ENCODE data around the gene NINJ1.

DNA sequence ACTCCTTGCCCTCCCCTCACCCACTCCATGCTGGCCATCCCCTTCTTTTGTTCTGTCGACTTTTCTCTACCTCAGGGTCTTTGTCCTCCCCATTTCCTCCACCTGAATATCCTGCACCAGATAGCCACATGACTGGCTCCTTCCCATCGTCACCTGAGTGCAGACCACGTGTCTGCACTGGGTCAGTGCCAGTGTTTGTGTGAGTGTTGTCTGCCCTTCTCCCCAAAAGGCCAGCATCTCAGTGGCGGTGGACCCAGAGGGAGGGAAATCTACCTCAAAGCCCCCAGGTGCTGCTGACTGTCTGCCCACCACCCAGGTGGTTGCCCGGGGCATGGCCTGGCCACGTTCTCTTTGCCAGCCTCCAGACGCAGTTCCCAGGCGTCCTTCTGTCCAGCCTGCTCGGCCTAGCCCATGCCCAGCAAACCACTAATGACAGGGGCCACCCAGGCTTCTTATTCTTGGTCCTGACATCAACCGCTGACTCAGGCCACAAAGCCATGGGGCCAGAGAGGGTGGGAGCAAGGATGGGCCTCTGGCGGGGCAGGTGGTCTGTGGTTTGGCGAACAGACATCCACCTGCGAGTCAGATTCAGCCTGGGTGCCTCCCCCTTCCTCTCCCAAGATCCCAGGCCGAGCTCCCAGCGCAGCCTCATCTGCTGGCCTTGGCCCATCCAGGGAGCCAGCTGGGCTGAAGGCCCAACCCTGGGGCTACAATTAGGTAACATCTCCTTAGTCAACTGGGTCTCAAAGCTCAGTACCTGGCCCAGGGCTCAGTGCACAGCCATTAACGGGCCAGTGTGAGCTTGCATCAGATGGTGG, 5.5 kb upstream of the NINJ1 start:
- TF ChIP-seq CEBPB (IDR thresholded peaks at IDR 0.05; ENCODE audit: low read depth, low read length) (no peak), CHD1 (IDR thresholded peaks at IDR 0.05; ENCODE audit: low read depth, low read length) (no peak), NFE2L2 (IDR thresholded peaks at IDR 0.05; ENCODE audit: low read depth, low read length) (no peak), MAFK (IDR thresholded peaks at IDR 0.05; ENCODE audit: low read depth, low read length) (no peak), POLR2A (IDR thresholded peaks at IDR 0.05; ENCODE audit: low read depth, low read length) (no peak), MAZ (IDR thresholded peaks at IDR 0.05; ENCODE audit: borderline replicate concordance, low read depth, low read length) (no peak), RAD21 (IDR thresholded peaks at IDR 0.05; ENCODE audit: low read length) (no peak), SMC3 (IDR thresholded peaks at IDR 0.05; ENCODE audit: low read depth, low read length) (no peak)
- TF ChIP-seq, protein P1, sequence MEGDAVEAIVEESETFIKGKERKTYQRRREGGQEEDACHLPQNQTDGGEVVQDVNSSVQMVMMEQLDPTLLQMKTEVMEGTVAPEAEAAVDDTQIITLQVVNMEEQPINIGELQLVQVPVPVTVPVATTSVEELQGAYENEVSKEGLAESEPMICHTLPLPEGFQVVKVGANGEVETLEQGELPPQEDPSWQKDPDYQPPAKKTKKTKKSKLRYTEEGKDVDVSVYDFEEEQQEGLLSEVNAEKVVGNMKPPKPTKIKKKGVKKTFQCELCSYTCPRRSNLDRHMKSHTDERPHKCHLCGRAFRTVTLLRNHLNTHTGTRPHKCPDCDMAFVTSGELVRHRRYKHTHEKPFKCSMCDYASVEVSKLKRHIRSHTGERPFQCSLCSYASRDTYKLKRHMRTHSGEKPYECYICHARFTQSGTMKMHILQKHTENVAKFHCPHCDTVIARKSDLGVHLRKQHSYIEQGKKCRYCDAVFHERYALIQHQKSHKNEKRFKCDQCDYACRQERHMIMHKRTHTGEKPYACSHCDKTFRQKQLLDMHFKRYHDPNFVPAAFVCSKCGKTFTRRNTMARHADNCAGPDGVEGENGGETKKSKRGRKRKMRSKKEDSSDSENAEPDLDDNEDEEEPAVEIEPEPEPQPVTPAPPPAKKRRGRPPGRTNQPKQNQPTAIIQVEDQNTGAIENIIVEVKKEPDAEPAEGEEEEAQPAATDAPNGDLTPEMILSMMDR (conservative IDR thresholded peaks at IDR 0.05; ENCODE audit: low read depth, low read length): no peak
- TF ChIP-seq, protein P2, sequence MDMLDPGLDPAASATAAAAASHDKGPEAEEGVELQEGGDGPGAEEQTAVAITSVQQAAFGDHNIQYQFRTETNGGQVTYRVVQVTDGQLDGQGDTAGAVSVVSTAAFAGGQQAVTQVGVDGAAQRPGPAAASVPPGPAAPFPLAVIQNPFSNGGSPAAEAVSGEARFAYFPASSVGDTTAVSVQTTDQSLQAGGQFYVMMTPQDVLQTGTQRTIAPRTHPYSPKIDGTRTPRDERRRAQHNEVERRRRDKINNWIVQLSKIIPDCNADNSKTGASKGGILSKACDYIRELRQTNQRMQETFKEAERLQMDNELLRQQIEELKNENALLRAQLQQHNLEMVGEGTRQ (IDR thresholded peaks at IDR 0.05; ENCODE audit: low read depth, low read length): no peak
